ENCODE measurements around the gene LPAR1.

The LPAR1 gene

DNA sequence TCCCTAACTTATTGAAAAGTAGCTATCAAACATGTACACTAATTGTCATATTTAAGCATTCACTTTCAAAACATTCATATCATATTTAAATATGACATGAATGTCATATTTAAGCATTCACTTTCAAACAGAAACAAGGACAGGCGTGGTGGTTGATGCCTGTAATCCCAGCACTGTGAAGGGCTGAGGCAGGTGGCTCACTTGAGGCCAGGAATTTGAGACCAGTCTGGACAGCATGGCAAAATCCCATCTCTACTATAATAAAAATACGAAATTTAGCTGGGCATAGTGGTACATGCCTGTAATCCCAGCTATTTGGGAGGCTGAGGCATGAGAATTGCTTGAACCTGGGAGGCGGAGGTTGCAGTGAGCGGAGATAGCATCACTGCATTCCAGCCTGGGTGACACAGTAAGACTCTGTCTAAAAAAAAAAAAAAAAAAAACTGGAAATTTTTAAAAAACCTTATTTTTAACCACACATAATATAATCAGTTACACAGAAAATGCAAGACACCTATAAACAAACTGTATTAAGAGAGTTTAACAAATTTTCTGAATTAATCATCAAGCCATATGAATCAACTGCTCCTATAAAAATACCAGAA is 88.1 kb downstream of the LPAR1 start:
- FAIRE-seq = no peak

DNA sequence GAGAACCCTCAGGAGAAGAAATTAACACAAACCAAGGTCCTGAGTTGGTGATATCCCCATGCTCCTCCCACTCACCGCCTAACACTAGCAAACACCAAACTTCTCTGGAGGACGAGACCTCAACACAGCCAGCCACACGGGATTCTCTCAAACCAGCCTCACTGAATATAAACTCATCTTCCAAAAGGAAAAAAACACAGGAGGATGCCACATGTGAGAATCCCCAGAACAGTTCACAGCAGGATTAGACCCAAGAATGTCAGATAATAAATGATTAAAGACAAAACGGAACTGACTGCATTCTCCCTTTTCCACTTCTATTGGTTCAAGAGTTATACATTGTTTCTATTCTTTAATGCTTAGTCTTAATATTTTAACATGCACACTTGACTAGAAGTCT is 89.2 kb downstream of the LPAR1 start:
- FAIRE-seq = no peak

DNA sequence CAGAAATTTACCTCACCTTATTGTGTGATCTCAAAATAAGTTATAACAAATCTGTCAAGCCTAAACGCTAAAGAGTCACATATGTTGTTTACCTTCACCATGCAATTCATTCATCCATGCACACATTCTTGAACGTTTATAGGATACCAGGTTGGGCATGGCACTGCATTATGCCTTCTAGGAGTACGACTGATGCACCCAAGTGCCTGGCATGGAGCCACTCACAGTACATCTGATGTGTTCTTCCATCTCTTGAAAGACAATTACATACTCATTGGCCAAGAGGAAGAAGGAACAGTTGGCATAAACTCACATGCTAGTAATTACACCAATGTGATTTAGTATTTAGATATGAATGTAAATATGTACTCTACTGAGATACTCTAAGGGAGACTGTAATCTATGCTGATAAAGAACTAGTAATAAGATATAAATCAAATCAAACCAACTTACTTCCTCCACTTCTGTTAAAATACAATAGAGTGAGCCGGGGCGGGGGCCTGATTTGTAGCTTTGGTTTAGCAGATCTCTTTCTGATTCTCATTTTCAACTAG is 90.7 kb downstream of the LPAR1 start:
- no peak for FAIRE-seq

DNA sequence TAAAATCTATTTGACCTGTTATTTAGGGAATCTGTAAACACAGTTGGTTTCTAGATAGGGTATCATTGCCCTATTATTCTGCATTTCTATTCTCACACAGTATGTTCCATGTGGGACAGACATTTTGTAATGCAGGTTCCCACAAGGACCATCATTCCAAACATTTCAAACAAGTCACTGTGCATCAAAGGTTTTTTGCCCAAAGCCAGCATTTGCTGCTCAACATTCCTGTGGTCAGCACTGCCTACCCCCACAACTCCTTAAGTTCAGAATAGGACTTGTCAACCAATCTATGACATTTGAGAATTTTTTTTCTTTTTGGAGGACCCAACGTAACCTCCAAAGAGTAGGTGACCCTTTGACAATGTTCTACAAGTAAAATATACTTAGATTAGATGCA is 95.7 kb downstream of the LPAR1 start:
- FAIRE-seq = no peak

DNA sequence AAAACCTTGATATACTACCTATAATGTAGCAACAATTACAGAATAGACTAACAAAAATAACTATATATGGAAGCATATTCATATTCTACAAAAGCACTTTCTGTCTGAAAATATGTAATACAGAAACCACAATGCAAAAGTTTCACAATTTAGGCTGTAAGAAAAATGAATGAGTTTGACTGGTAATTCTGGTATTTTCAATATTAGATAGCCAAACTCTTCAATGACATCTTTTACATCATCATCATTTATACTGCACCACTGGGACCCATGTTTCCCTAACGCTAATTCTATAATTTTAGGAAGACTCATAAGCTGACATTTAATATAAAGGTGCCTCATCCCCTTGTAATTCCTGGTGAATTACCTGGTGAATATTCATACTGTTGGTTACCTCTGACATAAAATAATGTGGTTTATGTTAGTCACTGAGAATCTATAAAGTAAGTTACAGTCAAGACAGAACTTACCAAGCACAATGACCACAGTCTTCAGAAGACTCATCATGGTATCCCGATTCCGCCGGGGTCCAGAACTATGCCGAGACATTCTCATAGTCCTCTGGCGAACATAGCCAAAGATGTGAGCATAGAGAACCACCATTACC is 97.2 kb downstream of the LPAR1 start:
- no peak for FAIRE-seq

DNA sequence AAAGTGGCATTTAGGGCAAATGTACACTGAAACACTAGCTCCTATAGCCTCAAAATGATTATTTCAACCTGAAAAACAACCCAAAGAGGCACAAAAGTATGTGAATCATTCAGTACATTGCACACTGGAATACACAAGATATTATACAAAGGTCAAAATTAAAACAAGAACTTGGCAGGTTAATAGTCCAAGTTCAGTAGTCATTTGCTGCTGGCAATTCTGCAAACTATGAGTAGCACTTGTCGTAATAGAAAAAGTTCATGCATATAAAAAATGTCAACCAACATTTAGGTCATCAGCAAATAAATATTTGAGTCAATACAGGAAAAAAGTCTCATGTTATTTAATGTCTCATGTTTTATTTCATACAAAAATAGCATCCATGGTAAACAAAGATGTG is 98.7 kb downstream of the LPAR1 start:
- no peak for FAIRE-seq

DNA sequence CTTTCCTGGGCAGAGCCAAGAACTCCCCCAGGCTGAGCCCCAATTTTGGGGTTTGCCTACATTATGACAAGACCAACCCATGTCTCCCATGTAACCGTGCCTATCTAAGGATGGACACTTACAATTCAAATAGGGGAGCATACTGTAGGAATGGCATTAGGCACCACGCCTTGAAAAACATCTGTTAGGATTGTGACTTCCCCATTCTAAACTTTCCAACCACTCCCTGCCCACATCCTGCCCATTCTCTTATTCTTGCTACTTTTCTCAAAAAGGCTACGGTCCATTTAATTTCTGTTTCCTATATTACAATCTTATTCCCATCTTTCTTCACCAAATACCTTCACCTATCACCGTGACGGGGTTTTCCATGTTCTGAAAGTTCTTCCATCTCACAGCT is 99.2 kb downstream of the LPAR1 start:
- FAIRE-seq = no peak

DNA sequence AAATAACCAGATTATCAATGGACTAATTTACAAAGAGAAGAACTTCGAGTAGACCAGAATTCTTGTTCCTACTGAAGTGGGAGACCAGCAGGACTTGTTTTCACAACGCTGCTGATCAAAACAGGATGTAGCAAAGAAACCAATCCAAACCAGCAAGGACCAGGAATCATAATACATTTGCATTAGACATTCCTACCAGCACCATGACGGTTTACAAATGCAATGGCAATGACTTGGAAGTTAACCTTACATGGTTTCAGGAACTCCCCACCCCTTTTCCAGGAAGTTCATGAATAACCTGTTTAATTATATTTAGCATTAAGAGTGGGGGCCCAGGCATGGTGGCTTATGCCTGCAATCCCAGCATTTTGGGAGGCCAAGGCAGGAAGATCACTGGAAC is 100.0 kb downstream of the LPAR1 start:
- no peak for FAIRE-seq

DNA sequence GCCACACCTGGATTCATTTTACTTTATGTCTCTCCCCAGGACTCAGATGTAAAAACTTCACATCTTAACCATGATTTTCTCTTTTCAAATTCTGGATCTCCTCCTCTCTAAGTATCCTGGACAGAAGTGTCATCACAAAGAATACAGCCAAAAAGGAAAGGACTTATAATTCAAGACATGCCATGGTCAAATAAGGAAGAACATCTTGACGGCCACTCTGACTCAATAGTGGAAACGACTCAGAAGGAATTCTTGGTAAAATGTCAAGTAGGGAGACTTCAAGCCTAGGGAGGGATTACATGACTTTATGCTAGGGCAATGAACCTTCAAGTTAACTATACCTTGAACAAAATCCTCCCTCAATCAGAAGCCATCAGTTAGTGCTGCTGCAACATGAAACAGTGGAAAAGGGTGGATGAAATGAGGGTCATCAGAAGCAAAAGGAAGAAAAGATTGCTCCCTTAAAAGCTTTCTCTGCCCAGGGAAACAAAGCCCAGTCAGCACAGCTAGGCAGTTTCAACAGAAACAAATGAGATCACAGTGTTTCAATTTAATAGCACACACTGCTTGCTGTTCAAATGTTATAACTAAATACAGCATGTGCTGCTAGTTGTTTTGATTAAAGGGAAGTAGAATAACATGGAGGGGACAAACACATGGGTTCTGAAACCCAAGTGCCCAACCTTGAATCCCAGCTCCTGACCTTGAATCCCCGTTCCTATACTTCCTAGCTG is 101.4 kb downstream of the LPAR1 start:
- no peak for FAIRE-seq

DNA sequence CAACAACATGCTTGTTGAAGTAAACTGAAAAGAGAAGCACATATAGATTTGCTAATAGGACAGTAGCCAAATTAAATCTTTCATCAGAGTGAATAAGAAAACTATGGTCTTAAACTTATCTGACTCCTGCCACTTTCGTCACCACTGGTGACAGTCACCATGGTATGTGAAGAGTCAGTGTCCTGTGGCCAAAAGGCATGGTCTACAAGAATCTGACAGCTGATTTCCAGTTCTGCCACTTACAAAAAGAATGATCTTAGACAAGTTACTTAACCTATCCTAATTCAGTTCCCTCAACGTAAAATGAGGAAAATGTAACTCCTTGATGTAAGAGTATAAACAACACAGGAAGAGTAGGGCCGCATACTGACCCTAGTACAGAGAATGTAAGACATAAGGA is 102.0 kb downstream of the LPAR1 start:
- no peak for FAIRE-seq

DNA sequence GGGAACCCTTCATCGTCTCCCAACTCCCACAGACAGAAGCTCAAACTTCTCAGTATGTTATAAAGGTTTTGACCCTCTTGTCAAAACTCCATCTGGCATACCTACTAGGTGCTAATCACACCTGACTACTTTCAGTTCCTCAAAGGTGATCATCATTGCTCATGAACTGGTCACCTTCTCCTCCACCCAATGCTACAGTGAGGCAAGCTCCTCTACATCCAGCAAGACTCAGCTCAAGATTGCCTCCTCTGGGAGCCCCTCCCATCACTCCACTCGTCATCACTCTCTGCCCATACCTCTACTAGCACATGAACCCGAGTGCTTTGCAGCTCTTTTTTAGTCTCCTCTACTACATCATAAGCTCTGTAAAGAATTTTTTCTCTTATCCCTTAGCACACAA is 102.4 kb downstream of the LPAR1 start:
- no peak for FAIRE-seq

DNA sequence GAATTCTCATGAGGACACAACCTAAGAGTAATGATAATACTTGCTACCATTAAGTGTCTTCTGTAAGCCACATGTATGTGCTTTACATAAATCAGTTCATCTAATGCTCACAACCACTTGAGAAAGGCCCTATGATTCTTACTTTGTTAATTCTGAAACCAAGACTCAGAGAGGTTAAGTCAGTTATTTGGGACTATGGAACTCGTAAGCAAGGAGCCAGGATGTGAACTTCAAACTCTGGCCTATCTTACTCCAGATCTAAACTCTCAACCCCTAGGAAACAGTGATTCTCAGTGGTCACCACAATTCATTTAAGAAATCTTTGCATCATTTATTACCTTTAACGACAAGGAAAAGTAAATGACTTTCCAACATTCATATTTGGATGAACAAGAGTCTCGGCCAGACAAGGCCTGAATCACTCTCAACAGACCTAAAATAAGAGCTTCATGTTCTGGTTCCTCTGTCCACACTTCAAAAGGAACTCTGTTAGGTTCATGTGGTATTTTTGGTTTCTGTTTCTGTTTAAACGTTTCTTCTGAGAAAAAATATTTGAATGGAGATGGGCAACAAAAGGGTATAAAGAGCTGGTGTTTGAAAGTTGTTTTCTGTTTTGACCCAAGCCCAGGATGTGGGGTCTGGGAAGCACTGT is 104.8 kb downstream of the LPAR1 start:
- no peak for FAIRE-seq

DNA sequence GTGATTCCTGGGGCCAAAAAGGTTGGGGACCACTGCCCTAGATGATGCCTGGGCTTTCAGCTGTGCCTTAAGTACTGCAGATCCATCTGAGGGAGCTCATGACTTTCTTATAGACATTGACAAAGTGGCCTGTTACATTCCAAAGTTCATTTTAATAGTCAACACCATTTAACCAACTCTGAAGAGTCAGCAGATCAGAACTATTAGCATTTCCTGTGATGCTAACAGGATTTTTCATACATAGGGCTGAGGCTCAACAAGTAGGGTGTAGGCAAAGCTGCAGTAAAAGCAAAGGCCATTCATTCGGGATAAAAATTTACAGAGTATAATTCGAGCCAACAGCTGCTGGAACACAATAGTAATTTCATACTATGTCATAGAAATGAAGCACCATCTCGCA is 105.4 kb downstream of the LPAR1 start:
- FAIRE-seq = no peak

DNA sequence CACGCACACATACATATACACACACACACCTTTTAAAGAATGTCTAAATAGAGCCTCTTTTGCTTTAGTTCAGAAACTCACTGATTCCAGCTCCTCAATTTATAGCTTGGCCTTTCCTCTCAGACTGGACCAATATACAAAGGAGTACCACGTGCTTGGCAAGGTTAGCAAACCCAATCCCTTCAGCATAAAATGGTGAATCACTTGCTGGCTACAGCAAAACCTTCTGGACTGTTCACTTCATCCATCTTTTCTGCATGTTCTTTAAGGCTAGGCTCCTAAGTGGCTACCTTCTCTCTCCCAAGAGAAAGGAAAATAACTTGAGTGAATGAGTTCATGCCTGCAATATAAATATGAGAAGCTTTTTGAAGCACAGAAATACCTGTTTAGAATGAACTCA is 109.7 kb downstream of the LPAR1 start:
- FAIRE-seq = no peak

DNA sequence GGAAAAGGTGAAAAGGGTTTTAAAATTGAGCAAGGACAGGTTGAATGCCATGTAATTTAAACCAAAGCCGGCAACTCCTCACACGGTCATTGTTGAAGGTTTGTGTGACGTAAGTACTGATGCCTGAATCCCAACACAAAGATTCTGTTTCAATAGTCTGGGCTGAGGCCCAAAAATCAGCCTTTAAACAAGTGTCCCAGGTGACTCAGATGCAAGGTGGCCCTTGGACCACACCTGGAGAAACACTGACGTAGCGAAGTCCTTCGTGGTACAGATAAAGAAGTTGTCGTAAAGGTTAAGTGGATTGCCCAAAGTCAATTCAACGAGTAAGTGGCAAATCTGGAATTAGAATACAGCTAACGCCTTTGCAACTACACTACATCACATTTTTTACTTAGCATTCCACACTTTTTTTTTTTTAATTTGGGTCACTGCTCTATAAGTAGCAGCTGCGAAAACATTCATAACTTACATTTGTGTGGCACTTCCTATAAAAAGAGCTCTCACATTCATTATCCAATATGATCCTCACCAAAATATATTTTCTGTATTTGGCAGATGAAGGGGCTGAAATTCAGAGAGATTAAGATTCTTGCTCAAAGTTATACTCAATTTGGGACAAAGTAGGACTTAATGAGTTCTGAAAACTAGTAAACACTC is 111.3 kb downstream of the LPAR1 start:
- FAIRE-seq = no peak

DNA sequence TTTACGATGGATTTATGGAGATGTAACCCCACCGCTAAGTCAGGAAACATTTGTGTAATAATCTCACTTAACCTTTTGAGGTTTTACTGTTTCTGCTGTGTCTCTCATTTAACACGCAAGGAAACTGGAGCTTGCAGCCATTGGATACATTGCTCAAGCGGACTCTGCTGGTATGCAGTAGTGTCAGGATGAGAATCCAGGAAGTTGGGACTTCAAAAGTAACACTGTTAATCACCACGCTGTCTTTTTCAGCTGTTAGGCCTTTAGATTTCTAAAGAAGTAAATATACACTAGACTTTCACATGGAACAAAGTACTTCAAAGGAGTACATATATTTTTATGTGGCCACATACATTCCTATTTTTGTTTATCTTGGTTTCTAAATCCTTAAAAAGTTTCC is 114.7 kb downstream of the LPAR1 start:
- no peak for FAIRE-seq

DNA sequence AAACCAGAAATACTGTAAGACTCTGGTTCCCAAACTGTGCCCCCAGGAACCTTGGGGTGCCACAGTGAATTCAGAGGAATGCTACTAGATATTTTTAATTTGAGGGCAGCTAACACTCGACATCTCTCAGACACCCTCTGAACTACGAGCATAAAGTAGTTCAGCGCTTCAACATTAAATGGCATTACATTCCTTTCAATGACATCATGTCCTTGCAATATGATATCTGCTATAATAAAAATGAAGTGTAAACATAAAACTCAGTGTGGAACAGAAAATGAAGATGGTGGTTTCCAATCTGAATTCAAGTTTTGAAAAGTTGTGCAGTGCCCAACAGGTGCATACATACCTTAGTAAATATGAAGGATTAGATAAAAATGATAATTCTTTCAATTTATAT is 116.1 kb downstream of the LPAR1 start:
- FAIRE-seq = no peak

DNA sequence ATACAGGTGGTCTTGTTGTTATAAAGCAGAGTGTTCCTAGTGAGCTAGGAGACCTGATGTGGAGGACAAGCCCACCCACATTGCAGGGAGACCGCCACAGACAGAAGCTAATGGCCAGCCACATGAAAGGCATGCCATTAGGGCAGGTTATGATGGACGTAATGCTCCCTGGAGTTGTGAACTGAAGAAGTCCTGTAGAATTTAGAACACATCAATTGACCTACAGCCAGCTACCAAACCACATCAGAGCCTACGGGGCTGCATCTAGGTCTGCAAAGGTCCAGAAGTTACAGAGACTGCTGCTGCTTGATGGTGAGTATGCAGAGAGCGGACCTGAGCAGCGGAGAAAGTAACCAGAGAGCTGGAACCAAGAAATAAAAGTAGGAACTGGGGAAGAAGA is 116.6 kb downstream of the LPAR1 start:
- no peak for FAIRE-seq

DNA sequence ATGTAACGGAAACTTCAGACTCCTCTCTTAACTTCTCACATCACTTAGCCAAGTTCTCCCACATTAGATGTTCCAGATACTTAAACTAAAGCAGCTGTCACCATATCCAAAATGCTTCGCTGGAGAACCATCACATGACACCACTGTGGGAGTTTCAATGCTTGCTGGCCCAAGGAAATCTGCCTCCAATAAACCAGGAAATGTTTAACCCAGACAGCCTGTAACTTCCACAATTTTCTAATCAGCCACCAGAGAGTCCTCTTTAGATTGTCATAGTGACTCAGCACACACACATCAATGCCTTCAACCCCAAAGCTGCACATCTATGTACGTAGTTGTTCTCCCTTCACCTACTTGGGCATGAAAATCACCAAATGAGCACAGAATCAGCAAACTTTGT is 118.7 kb downstream of the LPAR1 start:
- no peak for FAIRE-seq

DNA sequence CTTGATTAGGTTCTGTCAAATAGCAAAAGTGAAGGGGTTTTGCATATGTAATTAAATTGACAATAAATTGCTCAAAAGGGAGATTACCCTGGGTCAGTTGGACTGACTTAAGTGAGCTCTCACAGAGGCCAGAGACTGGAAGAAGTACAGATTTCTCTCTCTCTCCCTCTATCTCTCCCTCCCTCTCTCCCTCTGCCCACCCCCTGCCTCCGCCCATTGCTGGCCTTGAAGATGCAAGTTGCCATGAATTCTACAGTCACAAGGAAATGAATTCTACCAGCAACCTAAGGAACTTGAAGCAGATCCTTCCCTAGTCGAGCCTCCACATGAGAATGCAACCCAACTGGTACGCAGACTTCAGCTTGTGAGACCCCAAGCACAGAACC is 119.2 kb downstream of the LPAR1 start:
- FAIRE-seq = no peak

DNA sequence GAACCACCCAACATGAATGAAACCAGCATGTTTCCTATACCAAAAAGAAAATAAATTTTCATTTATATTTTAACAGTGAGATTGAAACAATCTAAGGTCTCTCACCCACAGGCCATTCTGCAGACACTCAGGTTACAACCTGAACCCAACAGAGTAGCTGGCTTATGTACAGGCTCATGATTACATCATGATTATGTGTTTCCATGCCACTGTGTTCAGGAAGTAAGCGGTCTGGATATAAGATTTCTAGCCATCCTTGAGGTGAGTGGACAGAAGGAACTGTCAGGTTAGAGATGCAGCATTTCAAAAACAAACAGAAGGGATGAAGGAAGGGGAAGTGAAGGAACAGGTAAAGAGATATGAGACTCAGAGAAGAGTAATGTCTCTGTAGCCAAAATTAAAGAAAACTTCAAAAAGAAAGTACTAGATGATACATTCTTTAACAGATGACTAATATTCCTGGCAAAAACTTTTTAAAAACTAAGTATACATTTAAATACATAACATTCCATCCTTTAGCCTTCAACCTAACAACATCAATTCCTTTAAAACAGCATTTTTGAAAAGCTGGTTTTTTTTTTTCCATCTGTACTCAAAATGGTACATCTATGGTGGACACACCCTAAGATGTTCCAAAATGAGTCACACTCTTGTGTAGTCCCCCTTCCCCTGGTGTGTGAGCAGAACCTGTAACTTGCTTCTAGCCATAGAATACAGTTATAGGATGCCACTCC is 119.8 kb downstream of the LPAR1 start:
- FAIRE-seq = no peak

DNA sequence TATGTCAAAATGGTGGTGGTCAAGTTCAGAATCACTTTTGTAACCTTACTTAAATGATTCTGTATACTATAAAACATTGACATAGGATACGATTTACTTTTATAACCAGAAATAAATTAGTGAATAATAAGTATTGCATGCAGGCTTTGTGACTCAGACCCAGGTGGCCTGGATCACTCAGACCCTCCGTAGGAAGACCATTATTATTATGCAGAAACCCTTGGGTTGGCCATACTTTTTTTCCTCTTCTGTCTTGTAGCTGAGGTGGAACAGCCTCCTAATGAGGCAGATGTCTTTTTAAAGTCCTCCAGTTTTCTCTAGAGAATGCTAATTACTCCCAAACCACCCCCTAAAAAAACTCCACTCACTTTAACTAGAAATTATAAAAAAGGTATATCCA is 121.9 kb downstream of the LPAR1 start:
- FAIRE-seq = no peak
